Femur (tissue), 1 donor: ENCODE results near the gene ABCF2.

ENCODE experiments used
- DNase-seq: peaks from one replicate; pipeline ENCODE4 v3.0.0-alpha.2; 2017

ABCF2 gene

DNA sequence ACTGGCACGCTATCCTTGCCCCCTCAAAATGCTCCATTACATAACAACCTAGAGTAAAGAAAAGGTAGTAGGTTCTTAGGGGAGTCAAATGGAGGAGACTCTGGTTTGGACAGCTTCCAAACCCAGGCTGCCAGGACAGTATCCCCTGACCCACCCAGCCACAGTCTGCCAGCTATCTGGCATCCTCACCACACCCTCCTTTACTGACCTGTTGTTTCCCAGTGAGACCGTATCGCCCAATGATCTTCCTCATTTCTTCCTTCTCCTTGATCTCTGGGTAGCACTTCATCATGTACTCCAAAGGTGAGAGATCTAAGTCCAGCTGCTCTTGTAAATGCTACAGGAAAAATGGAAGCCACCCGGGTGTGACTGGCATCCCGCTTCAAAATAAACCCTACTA, 11.6 kb downstream of the ABCF2 start:
- no peak for DNase-seq

DNA sequence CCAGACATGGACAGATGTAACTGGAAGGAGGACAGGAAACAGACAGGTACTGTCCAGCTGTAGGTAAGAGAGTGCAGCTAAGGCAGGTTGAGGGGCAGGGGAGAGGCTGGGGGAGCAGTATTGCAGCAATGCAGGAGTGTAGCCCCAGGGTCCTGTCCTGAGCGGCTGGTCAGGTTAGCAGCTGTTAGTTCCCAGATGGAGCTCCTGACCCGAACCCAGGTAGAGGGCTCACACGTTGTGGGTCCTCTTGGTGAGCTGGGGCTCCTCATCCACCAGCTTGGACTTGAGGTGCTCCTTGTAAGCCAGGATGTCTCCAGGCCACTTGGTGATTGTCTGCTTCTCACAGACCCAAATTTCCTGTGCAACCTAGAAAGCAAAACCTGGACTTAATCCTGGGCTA, 13.2 kb downstream of the ABCF2 start:
- no peak for DNase-seq

DNA sequence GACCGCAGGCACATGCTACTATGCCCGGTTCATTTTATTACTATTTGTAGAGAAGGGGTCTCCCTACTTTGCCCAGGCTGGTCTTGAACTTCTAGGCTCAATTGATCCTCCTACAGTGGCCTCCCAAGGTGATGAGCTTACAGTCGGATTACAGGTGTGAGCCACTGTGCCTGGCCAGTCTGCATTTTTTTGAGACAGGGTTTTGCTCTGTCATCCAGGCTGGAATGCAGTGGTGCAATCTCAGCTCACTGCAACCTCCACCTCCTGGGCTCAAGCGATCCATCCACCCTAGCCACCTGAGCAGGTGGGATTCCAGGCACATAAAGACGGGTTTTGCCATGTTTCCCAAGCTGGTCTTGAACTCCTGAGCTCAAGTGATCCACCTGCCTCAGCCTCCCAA, 14.4 kb downstream of the ABCF2 start:
- DNase-seq: no peak

DNA sequence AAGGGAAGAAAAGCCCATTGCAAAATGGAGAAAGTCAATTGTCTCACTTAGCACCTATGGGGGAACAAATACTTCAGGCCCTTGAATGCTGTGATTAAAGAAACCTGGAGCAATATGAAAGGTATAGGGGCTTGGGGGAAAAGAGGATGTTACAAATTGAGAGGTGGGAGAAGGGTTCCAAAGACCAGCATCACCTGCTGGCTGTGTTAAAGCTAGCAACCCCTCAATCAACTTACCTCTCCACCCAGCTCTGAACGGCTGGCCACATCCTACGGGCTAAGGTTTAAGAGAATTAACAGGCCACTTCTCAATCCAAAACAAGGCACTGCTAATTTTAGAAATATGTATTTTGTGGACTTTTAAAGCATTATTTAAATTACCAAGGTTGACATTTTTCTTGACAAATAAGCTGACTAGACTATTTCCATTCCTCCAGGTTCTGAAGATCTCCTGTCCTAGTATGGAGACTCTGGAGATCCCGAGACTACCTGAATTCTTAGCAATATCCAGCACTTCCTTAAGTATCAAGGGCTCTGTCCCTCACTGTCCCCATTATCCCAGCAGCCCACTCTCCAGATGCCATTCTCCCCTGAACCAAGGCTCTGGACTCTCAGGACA, 15.7 kb downstream of the ABCF2 start:
- no peak for DNase-seq

DNA sequence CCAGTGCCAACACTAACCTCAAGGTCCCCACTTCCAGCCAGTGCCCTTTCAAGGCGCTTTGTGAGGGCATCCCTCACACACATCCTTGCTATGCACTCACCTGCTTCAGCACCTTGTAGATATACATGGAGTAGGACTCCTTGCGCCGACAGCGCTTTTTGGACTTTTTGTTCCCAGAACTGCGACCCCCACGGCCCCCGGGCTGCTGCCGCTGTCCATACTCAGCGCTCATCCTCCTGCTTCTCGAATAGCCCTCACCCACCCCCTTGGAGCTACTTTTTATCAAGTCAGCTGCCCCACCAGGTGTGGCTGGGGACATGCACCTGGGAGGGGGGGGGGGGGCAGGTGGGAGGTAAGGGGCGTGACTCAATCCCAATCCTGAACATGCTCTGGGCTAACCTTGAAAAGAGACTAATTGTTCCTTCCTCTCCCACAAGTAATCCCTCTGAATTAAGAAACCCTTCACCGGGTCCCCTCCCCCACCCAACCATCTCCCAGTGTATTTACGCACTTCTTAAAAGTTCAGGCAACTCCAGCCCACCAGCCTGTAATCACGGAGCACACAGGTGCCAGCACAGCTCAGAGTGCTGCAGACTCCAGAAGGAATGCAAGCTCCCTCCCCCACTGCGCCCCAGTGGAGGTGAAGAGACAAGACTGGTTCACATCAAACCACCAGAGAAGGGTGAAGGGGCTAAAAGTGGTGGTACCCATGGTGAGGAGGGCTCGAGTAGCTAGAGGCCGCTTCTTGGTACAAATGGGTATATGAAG, 16.7 kb downstream of the ABCF2 start, which contains the start of gene H2BK1:
Gene H2BK1, minus strand, starts transcription at position 402 of the 768 bp plus-strand sequence. Its CDS starts 170 bp downstream, at position 232.
- no peak for DNase-seq

DNA sequence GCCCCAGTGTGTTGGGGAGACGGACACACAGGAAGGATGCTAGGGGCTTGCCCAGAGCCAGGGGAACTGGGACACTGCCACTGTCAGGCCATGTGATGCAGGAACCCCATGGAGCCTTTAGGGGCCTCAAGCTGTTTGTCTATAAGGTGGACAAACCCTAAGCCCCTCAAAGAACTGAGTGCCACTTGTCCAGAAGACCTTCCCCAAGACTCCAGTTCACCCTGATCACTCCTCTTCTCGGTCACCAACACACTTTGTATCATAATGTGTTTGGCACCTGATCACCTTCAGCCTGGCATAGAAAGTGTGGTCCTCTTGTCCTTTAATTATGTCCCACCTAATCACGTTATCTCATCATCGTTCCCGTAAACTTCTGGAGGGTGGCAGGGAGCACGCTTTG, 17.4 kb downstream of the ABCF2 start:
- DNase-seq: no peak

DNA sequence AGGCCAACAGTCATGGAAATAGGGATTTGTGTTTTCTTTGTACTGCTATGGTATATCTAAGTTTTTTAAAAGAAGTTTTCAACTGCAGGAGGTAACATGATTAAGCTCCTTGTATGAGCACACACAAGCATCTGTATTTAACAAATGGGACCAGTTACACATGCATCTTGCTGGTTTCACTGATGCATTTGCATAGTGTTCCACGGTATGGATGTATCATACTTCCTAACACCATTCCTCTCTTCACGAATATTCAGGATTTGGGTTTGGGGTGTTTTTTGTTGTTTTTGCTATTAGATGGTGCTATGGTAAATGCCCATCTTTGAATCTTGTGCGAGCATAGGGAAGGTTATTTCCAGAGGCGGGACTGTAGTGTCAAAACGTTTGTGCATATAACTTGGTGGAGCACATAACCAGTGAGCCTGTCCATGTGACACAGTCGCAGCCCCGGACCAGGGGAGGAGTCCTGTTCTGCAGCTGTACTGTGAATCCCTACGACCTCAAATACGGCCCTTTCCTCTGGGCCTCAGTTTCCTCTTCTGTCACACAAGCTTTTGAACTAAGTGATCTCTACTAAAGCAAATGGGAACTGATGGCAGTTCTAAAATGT, 18.6 kb downstream of the ABCF2 start:
- DNase-seq: no peak

DNA sequence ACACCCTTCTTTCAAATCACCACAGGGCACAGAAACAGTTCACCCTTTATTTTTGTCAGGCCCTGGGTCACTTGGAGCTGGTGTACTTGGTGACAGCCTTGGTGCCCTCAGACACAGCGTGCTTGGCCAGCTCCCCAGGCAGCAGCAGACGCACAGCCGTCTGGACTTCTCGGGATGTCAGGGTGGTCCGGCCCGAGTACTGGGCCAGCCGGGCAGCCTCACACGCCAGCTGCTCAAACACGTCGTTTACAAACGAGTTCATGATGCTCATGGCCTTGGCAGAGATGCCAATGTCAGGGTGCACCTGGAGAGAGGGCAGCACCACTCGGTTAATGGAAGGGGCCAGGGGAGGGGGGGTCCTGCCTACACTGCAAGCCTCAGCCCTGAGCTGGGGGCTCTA, 19.2 kb downstream of the ABCF2 start:
- no peak for DNase-seq

DNA sequence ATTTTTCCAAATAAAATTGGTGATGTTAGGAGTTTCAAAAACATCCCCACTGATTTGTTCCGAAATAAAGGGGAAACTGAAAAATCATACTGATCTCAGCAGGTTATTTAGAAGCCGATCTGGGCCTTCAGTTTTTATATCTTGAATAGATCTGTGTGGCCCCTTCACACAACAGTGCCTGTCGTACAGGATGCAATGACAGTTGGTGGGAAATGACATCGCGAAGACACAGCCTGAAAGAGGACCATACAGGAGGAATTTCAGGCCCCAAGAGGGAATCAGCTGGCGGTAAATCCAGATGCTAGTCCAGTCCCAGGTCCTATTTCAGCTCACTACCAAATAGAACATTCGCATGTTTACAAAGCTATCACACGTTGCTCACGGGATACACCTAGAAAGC, 19.7 kb downstream of the ABCF2 start:
- no peak for DNase-seq

DNA sequence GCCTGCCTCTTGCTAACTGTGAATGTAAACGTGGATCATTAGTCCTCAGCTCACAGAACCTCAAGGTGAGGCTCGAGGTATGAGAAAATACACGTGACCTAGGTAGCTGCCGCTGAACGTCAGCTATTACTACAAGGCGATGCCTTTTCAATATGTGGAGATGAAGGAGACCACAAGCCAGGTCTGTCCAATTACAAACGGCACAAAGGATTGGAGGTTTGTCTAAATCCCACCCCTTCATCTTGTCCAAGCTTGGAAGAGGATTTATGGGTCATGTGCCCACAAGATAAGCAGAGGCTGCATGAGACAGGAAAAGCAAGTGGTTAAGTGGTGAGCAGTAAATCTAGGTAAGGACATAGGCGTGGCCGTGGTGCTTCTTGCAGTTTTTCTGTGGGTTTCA, 20.1 kb downstream of the ABCF2 start:
- no peak for DNase-seq

DNA sequence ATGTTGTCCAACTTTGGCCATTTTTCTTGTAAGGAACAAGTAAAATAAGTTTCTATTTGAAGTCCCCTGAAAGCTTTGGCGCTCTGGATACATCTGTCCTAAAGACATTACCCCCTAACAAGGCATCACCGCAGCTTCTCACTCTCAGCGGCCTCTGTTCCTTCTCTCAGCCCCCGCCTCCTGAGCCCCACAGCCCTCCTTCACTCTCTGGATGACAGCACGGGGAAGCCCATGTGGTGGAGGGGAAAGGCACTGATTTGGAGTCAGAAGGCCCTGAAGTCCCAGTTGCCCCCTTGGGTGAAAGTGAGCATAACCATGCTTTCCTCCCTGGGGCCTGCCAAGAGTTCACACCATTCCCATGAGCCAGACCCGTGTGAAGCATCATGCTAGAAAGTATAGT, 21.3 kb downstream of the ABCF2 start:
- no peak for DNase-seq

DNA sequence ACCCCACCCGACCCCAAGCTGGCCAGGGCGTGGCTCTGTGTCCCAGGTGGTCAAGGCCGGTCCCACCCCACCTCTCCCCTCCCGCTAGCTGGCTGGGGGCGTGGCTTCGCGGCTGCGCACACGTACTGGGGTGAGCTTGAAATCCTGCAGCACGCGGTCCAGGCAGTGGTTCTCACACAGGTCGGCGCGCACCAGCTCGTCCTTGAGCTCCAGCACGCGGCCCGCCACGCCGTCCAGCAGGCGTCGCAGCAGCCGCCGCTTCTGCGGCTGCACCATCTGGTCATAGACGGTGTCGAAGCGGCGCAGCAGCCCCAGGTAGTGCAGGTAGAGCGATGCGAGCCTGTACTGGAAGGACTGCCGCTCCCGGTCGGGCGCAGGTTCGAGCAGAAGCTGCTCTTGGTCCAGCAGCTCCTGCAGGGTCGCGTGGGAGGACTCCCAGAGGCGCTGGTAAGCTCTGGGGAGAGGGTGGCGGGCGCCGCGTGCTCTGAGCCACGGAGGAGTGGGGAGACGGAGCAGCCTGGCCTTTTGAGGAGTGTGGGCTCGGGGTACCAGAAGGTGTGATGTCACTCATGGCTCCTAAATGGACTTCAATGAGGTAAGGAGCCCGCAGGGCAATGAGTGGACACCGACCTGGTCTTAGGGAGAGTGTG, 22.5 kb downstream of the ABCF2 start:
- DNase-seq: no peak

DNA sequence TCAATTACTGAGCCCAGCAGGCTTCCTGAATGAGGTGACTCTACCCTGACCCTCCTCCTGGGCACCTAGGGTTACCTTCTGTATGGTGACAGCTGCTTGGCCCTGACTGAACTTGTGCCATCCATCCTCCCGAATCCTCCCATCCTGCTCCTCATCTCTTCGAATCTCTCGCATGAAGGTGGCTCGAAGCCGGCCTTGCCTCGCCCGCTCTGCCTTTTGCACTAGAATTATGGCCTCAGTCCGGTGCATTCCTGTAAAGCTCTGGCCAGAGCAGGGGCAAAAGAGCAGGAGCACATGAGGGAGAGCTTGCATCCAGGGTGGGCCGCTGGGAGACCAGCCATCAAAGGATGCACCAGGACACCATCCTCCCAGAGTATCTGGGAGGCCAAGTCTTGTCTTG, 24.2 kb downstream of the ABCF2 start:
- DNase-seq: no peak

DNA sequence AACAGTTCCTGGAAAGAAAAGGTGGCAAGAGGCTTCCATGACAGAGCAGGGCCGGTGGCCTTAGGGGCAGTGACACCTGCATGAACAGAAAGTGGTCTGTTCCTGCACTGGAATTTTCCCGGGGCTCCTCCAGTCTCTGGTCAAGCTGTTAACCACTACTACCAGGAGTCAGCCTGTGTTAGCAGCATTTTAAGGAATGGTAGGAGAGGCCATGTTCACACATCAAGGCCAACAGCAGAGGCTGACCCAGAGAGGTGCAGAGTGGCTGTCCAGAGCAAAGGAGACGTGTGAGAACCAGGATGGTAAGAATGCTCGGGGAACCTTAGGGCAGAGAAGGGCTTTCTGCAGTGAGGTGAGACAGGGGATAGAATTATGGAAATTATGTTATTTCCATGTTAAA, 25.3 kb downstream of the ABCF2 start:
- DNase-seq: no peak

DNA sequence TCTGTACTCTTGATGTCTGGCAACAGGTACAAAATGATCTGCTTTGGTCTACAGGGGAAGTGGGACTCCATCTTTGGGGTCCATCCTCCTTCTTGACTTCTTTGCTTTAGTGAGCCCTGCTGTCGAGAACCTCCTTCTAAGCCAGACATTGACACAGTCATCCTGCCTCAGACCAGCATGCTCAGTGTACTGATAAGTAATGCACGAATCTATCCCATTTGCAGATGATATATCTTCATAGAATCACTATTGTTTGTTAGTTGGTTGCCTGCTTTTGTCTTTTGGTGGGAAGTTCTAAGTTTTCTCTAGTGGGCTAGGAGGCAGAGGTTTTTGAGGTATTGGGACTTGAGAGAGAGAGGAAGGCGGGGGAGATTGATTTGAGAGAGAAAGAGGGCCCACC, 25.7 kb downstream of the ABCF2 start:
- no peak for DNase-seq

DNA sequence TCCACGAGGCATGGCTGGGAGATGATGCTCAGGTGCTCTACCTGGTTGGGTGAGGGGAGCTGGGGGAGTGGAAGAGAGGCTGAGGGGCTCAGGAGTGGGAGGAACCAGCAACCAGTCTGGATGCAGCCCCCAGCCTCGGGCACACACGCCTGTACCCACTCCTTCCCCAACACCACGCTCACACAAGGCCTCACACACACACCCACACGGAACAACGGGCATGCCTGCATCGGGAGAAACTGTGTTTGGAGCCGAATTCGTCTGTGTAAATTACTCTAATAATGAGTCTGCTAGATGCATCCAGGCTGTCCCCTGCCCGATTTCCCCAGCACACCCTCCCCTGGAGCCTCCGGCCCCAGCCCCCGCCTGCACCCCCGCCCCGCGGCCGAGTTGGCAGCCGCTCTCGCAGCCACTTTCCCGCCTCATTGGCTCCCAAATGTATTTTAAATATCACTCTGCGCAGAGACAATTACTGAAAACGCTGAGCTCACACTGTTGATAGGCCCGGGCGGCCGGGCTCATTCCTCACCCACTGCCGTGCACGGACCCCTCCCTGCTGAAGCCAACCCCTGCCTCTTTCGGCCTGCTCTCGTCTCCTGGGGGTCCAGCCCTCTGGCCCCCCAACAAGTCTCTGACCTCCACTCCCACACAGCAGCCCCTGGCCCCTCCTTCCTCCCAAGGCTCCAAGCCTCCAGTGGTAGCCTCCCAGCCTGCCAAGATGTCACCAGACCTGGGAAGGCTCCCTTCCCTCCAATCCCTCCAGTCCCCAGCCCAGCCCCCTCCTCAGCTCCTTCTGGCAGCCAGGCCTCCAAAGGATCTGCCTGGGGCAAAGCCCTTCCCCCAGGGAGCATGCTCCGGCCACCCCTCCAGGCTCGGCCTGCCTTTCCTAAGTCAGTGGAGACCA, 27.8 kb downstream of the ABCF2 start:
- DNase-seq: peak; percentile 64

DNA sequence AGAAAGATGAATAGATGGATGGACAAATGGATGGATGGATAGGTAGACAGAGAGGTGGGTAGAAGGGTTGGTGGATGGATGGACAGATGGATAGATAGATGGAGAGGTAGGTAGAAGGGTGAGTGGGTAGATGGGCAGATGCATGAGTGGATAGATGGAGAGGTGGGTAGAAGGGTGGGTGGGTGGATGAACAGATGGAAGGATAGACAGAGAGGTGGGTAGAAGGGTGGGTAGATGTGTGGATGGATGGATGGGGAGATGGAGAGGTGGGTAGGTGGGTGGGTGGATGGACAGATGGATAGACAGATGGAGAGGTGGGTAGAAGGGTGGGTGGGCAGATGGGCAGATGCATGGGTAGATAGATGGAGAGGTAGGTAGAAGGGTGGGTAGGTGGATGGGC, 29.1 kb downstream of the ABCF2 start:
- no peak for DNase-seq

DNA sequence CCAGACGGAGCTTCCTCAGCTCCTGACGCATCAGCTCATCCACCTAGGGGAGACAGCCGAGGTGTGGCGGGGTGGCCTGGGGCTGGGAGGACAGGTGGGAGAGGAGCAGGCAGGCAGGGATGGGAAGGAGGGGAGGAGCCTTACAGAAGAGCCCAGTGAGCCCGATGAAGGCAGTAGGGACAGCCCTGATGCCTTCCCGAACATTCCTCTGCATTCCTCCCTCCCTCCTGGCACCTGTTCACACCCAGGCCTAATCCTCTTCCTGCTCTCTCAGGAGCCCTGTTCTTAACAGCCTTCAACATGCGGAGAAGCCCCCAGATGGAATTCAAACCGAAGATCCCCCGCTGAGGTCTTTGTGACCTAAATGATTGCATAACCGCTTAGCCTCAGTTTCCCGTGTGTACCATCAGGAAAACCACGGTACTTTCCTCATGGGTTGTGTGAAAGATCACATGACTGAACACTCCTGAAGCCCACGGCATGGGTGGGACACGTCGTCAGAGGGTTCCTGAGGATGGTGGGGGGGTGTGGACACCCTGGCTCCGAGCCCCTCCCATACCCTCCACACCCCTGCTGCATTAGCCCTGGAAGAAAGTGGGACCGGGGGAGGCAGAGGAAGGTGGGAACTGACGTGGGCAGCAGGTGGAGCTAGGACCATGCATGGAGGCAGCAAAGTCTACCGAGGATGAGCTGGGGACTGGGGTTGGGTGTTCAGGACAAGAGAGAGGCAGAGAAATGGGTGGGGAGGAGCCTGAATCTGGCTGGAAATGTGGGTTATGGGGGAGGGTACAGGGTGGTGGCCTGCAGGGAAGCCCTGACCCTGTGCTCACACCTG, 31.2 kb downstream of the ABCF2 start:
- DNase-seq: no peak

DNA sequence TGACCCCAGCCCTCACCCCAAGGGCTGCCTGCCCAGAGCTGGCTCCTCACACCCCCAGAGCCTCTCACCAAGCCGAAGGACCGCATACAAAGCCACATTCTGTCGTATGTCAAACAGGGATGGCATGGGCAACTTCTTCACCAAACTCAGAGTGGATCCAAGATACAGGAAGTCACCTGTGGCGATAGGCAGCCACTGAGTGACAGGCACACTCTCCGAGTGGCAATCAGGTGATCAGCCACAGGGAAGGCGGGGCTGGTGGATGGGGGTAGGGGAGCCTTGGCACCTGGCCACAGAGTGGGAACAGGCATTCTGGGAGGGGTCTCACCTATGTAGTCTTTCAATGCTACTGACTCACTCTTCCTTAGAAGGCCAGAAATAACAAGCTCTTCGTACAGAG, 32.8 kb downstream of the ABCF2 start:
- no peak for DNase-seq

DNA sequence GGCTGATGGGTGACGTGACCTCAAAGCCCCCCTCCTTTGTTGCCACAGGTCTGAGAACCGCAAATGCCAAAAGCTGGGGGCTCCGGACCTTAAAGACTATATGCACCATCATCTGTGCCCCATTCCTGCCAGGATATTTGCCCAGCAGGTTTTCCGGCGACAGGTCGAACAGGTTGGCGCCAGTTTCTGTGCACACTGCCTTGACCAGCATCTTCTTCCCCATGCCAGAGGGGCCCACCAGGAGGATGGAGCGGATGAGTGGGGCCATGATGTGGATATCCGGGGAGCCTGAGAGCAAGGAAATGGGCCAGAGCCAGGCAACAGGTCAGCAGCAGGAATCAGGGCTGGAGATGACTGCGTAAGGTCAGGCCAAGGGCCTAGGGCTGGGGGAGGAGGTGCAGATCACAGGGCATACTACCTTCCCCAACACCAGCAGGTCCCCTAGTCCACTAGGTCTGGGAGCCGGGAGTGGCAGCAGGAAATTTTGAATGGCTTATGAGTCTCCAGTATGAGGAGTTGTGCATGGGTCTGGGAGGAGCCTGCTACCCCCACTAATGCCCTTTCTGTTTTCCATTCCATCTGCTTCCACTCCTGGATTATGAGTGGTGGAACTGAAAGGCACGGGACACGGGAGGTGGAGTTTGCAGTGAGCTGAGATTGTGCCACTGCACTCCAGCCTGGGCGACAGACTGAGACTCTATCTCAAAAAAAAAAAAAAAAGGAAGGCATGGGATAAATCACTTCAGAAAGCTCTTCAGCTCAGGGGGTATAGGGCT, 33.6 kb downstream of the ABCF2 start:
- no peak for DNase-seq

DNA sequence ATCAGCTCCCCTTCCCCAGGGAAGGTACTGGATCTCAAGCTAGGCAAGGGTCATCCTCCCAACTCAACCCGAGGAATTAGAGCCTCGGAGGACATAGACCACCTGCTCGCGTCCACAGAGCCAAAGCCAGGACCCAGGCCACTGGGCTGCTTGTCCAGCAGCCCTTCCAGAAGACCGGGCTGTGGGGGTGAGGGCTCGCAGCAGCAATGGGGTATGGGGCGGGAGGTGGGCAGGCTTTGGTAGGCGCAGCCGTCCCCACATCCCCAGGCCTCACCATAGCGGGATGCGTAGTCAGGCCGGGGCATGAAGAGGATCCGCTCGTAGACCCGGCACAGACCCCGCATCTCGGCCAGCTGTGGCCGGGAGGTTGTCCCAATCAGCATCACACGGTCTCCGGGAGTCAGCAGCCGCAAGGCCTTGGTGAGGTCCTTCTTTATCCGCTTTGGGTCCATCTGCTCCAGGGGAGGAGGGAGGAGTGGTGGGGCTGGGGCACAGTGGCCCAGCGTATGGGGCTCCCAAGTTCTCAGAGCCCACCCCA, 34.9 kb downstream of the ABCF2 start:
- DNase-seq: no peak
